GM12892 (cell line): ENCODE measurements around the gene ERG.

Experiments used
- POLR2A ChIP-seq: IDR thresholded peaks from 2 replicates; pipeline ENCODE4 v1.6.1; 2011; ENCODE audit warnings: low read depth, low read length, control low read depth
- TAF1 ChIP-seq: IDR thresholded peaks from 2 replicates; pipeline ENCODE4 v1.6.1; 2011; ENCODE audit warnings: low read depth, mild to moderate bottlenecking, control low read depth, low read length, borderline replicate concordance

- TF ChIP-seq TAF1 (no peak), POLR2A (no peak)
These were observed 121.6 kb downstream of the ERG start for GRCh38 chr21:38376693-38377092.
